Stimulated activated CD4-positive, alpha-beta T cell treated with anti-CD3 and anti-CD28 coated beads, TNF-alpha, amount 100 ng/mL, for 24 hours (primary cell): Measurements from ENCODE around the gene CAPS2.

Source experiments
- DNase-seq, 3 experiments: peaks; one replicate each; pipeline ENCODE4 v3.0.0-alpha.2; 2020; ENCODE audit warnings: low read depth in 3 of 3

CAPS2 gene

GRCh38 chr12:75329918-75330826 is at the start of gene CAPS2:
Gene CAPS2 (minus strand): TSS chr12:75330324. CDS start chr12:75326498, 3,826 bp downstream.
- DNase-seq = peak; percentile 35 to 62 (median 40)

- DNase-seq = no peak
These were observed 48.2 kb upstream of the CAPS2 start for GRCh38 chr12:75378354-75378753.

- no peak for DNase-seq
These were observed 44.8 kb upstream of the CAPS2 start for GRCh38 chr12:75374971-75375370.

- DNase-seq = no peak
These were observed 36.5 kb upstream of the CAPS2 start for GRCh38 chr12:75366629-75367028.

- no peak for DNase-seq
These were observed 34.8 kb upstream of the CAPS2 start for GRCh38 chr12:75364919-75365318.

GRCh38 chr12:75361408-75361807 is 31.3 kb upstream of the CAPS2 start:
- no peak for DNase-seq

- DNase-seq = no peak
These were observed 30.8 kb upstream of the CAPS2 start for GRCh38 chr12:75360920-75361319.

GRCh38 chr12:75354011-75354410 is 23.9 kb upstream of the CAPS2 start:
- DNase-seq = no peak

- DNase-seq = no peak
These were observed 20.3 kb upstream of the CAPS2 start for GRCh38 chr12:75350413-75350812.

GRCh38 chr12:75349946-75350345 is 19.8 kb upstream of the CAPS2 start:
- no peak for DNase-seq

GRCh38 chr12:75346215-75346614 is 16.1 kb upstream of the CAPS2 start:
- DNase-seq = peak in 1 of 3 experiments; percentile 13

- DNase-seq = no peak
These were observed 15.4 kb upstream of the CAPS2 start for GRCh38 chr12:75345531-75345930.

- no peak for DNase-seq
These were observed 11.7 kb upstream of the CAPS2 start for GRCh38 chr12:75341873-75342272.

- no peak for DNase-seq
These were observed 7.8 kb upstream of the CAPS2 start for GRCh38 chr12:75337905-75338304.

GRCh38 chr12:75334384-75335030 is 4.4 kb upstream of the CAPS2 start, which contains the start of gene GLIPR1L1:
Gene GLIPR1L1 (plus strand): TSS chr12:75334670. CDS start chr12:75334729, 59 bp downstream.
- DNase-seq = peak; percentile 69 to 80 (median 72)

GRCh38 chr12:75327642-75328041 is 2.5 kb downstream of the CAPS2 start:
- DNase-seq = no peak

- no peak for DNase-seq
These were observed 6.5 kb downstream of the CAPS2 start for GRCh38 chr12:75323663-75324062.

- DNase-seq = no peak
These were observed 7.7 kb downstream of the CAPS2 start for GRCh38 chr12:75322464-75322863.

GRCh38 chr12:75317784-75318183 is 12.3 kb downstream of the CAPS2 start:
- DNase-seq = no peak

- no peak for DNase-seq
These were observed 14.6 kb downstream of the CAPS2 start for GRCh38 chr12:75315518-75315917.

- no peak for DNase-seq
These were observed 18.8 kb downstream of the CAPS2 start for GRCh38 chr12:75311369-75311768.

- DNase-seq = no peak
These were observed 21.8 kb downstream of the CAPS2 start for GRCh38 chr12:75308279-75308678.
